ENCODE data around the gene TSKS. TPM values are rescaled to one million over a fixed set of nuclear protein-coding genes. Genes with fewer than 3 reads are reported as not detected.

Gene TSKS
- total RNA-seq, 2 experiments from 2014 or later, result 0.50 to 0.81 TPM

DNA sequence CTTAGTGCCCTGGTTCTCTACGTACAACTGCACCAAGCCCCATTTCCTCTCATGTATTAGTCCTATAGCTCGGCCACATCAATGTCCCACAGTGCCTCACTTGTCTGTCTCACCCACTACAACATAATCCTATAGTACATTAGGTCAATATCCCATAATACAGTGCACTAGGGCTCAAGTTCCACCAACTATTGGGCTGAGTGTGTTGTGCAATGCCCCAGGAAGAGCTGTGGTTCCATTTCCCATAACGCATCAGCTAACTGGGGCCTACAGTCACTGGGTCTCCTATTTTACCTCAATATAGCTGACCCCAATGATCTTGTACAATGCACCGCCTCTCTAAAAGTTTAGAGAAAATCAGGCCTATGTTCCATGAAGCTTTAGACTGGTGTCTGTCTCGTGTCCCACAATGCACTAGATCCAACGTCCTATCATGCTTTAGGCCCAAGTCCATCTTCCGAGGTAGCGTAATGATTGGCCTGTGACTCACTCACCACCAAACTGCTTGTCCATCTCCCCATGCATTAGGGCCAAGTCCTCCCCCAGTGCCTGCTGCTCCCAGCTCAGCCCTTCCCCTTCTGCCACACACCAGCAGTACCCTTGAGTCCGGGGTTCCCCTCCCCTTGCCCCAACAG, 21.8 kb downstream of the TSKS start:
- H3K4me1 Mint-ChIP-seq (ENCODE audit: low read depth), result peaks cover 3% of the 10 kb centered on the region
- no peaks in the 10 kb centered on the region for H3K9me3 Mint-ChIP-seq
- no peak overlapping the region for H3K27ac Mint-ChIP-seq
- ChIA-PET POLR2A (interaction anchor here (0.7 kb wide), 1 partner anchor 36 kb away, joined by 3 read pairs; no protein-coding TSS in a partner anchor), CTCF (no interaction called here)
- ATAC-seq, result no peak
- H3K27me3 Mint-ChIP-seq, result no peaks in the 10 kb centered on the region
- intact Hi-C loops (cut with micrococcal nuclease), result no loop called here
- no peaks in the 10 kb centered on the region for H3K36me3 Mint-ChIP-seq (ENCODE audit: low read depth)
- H3K4me3 Mint-ChIP-seq, result no peak overlapping the region
- DNase-seq, result no peak
- TF ChIP-seq, protein P1, sequence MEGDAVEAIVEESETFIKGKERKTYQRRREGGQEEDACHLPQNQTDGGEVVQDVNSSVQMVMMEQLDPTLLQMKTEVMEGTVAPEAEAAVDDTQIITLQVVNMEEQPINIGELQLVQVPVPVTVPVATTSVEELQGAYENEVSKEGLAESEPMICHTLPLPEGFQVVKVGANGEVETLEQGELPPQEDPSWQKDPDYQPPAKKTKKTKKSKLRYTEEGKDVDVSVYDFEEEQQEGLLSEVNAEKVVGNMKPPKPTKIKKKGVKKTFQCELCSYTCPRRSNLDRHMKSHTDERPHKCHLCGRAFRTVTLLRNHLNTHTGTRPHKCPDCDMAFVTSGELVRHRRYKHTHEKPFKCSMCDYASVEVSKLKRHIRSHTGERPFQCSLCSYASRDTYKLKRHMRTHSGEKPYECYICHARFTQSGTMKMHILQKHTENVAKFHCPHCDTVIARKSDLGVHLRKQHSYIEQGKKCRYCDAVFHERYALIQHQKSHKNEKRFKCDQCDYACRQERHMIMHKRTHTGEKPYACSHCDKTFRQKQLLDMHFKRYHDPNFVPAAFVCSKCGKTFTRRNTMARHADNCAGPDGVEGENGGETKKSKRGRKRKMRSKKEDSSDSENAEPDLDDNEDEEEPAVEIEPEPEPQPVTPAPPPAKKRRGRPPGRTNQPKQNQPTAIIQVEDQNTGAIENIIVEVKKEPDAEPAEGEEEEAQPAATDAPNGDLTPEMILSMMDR (IDR thresholded peaks at IDR 0.05), result no peak

DNA sequence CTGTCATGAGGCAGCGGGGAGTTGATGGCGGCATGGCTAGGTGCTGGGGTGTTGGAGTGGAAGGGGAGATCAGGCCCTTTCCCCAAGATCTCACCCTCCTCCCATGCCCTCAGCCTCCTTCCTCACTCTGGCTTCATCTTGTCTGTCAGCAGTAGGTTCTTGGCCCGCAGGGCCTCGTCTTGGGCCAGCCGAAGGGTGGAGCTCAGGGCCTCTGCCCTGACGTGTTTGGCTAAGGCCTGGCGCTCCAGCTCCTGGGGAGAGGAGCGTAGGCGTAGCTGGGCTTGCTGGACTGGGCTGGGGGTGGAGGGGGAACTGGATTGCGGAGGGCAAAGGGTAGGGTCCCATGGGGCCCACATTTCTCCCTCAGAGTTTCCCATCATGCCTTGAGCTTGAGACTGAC, 23.2 kb downstream of the TSKS start:
- Mint-ChIP-seq H3K27ac (no peak overlapping the region), H3K36me3 (ENCODE audit: low read depth) (no peaks in the 10 kb centered on the region), H3K4me1 (ENCODE audit: low read depth) (peaks cover 3% of the 10 kb centered on the region), H3K9me3 (no peaks in the 10 kb centered on the region), H3K27me3 (no peaks in the 10 kb centered on the region), H3K4me3 (no peak overlapping the region)
- DNase-seq (no peak), ATAC-seq (no peak)
- intact Hi-C loops (cut with micrococcal nuclease), result no loop called here
- TF ChIP-seq, protein P1 (IDR thresholded peaks at IDR 0.05), result no peak
- CTCF ChIA-PET, result interaction anchor here (0.9 kb wide), 1 partner anchor 67 kb away, joined by 3 read pairs; no protein-coding TSS in a partner anchor
- POLR2A ChIA-PET, result no interaction called here

DNA sequence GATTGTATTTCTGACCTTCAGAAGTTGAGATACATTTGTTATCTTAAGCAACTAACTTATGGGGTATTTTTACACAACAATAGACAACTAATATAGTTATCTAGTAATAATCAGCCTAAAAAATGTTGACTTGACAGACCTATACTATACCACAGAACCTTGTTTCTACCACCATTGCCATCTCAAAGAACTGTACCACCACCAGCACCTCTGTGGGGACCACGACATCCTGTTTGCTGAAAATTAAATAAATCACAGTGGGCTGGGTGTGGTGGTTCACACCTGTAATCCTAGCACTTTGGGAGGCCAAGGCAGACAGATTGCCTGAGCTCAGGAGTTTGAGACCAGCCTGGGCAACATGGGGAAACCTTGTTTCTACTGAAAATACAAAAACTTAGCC, 24.0 kb downstream of the TSKS start:
- Mint-ChIP-seq H3K27me3 (no peaks in the 10 kb centered on the region), H3K4me1 (ENCODE audit: low read depth) (peaks cover 3% of the 10 kb centered on the region), H3K4me3 (no peak overlapping the region), H3K9me3 (no peaks in the 10 kb centered on the region), H3K36me3 (ENCODE audit: low read depth) (no peaks in the 10 kb centered on the region), H3K27ac (no peak overlapping the region)
- ATAC-seq, result no peak
- POLR2A ChIA-PET, result no interaction called here
- intact Hi-C loops (cut with micrococcal nuclease), result no loop called here
- DNase-seq, result no peak
- TF ChIP-seq, protein P1 (IDR thresholded peaks at IDR 0.05), result no peak
- CTCF ChIA-PET, result no interaction called here

DNA sequence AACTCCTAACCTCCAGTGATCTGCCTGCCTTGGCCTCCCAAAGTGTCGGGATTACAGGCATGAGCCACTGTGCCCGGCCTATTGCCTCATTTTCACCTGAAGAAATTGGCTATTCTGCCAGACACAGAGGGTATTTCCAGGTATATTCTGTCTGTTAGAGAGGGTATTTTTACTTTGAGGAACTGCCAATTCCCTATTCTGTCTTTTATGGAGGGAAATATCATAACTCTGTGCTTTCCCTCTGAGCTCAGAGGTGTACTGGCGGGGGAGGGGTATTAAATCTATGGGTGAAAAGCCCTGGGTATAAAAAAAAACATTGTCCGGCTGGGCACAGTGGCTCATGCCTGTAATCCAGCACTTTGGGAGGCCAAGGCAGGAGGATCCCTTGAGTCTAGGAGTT, 24.8 kb downstream of the TSKS start:
- H3K4me1 Mint-ChIP-seq (ENCODE audit: low read depth), result peaks cover 3% of the 10 kb centered on the region
- POLR2A ChIA-PET, result no interaction called here
- no peaks in the 10 kb centered on the region for H3K9me3 Mint-ChIP-seq
- no peaks in the 10 kb centered on the region for H3K27me3 Mint-ChIP-seq
- intact Hi-C loops (cut with micrococcal nuclease), result no loop called here
- H3K36me3 Mint-ChIP-seq (ENCODE audit: low read depth), result no peaks in the 10 kb centered on the region
- H3K27ac Mint-ChIP-seq, result no peak overlapping the region
- ATAC-seq (no peak), DNase-seq (no peak)
- TF ChIP-seq, protein P1 (IDR thresholded peaks at IDR 0.05), result no peak
- H3K4me3 Mint-ChIP-seq, result no peak overlapping the region
- CTCF ChIA-PET, result interaction anchor here (1.9 kb wide), 1 partner anchor 21 kb away, joined by 7 read pairs; no protein-coding TSS in a partner anchor

DNA sequence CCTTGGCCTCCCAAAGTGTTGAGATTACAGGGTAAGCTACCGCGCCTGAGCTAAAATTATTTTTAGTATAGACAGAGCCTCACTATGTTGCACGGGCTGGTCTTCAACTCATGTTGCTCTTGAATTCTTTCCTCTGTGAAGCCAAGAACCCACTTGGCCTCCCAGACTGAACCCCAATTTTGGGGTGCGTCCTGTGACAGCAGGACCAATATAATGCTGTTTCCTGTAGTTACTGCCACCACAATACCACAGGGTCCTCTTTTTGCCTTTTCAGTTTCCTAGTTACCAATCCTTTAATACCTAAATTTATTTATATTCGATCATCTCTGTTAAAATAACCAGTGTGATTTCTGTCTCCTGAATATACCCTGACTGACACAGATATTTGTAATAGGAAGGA, 32.9 kb downstream of the TSKS start:
- Mint-ChIP-seq H3K27me3 (peaks cover 1% of the 10 kb centered on the region), H3K36me3 (ENCODE audit: low read depth) (no peaks in the 10 kb centered on the region), H3K27ac (no peak overlapping the region), H3K4me3 (no peak overlapping the region), H3K4me1 (ENCODE audit: low read depth) (no peaks in the 10 kb centered on the region), H3K9me3 (no peaks in the 10 kb centered on the region)
- TF ChIP-seq, protein P1 (IDR thresholded peaks at IDR 0.05), result no peak
- no peak for ATAC-seq
- CTCF ChIA-PET, result interaction anchor here (1.4 kb wide), 1 partner anchor 12 kb away, joined by 11 read pairs; no protein-coding TSS in a partner anchor
- intact Hi-C loops (cut with micrococcal nuclease), result no loop called here
- POLR2A ChIA-PET, result no interaction called here
- no peak for DNase-seq

Measured in activated CD8-positive, alpha-beta T cell treated with anti-CD3 and anti-CD28 coated beads for 36 hours (primary cell).